NCI-H524 treated with DMSO at 0.1 percent for 48 hours (cell line): Measurements from ENCODE around the gene DNAH7.

Source experiments
- DNase-seq: peaks from one replicate; lab custom pipeline; 2025; lab: John Stamatoyannopoulos, UW

DNAH7 gene

DNA sequence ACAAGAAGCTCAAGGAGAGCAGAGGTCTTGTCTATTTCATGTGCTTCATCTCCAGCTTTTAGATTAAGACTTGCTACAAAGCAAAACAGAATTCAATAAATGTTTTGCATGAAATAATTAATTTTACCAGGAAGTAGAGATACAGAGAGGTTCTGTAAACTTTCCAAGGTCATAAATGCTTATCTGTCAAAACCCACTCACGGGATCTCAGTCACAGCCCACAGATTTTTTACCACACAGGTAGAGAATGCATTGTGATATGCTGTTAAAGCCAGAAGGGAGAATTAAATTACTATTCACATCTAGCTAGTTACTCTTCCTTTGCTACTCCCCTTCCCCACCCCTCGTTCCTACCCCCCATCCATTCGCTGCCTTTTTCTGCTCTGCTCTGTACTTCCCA, 205.5 kb downstream of the DNAH7 start:
- no peak for DNase-seq

DNA sequence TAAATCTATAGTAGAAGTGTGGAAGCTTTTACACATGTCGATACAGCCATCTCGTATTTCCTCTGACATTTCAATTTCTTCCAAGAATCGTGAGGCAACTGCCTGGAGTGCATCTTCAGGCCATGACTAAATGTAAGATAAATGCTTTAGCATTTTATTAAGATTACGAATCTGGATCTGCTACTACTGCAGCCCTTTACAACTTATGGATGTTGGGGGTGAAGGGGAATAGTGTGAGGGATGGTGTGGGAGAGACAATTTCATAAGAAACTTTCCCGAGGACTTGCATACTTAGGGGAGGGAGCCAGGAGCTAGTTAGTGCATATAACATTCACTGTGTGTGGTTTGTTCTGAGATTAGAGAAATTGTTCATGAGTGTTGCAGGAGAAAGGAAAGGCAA, 206.8 kb downstream of the DNAH7 start:
- DNase-seq, result no peak

GRCh38 chr2:195859513-195859912, 209.1 kb downstream of the DNAH7 start:
- DNase-seq, result no peak

GRCh38 chr2:195857132-195857531, 211.5 kb downstream of the DNAH7 start:
- DNase-seq, result no peak

DNA sequence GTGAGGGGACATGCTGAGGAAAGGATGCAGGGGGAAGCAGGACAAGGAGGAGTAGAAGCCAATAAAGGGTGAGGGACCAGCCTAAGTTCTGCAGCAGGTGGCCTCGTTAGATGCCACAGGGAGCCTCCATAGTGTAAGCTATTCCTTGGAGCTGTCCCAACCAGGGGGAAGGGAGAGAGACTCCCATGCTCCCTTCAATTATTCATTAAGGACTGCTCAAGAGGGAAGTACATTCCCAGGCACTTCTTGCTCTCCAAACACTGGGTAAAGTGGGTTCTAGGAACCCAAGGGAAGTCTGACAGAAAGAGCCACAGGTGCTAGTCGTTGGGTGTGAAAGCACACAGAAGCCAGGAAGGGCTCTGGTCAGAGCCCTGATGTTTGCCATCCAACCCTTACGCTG, 217.9 kb downstream of the DNAH7 start:
- DNase-seq, result no peak

DNA sequence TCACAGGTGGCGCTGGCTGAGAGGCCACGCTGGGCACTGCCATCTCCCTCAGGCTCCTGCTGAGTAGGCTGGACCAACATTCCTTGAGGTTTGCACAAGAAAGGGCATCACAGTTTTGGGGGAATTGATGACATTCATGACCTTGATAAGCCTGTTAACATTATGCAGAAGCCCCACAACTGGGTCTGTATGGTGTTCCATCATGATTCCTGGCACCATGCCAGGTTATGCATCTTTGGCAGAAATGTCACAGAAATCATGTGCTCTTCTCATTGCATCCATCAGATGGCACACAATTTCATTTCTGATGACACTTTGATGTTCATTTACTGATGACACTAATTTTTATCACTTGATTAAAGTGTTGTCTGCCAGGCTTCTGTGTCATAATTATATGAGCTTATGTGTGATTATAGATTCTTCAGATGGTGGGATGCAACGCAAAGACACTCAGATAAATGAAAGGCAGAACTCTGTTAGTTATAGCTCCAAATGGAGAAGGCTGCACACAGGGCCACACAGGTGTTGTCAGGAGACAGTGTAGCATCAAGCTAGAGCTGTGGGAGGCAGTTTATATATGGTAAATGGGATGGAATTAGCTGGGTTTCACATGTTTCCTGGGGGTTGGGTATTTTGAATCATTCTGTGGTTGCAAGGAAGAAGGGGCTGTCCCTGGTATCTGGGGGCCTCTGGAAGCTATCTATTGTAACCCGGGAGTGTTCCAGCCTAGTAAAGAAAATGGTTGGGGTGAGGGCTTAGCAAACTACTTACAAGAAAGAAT, 220.3 kb downstream of the DNAH7 start:
- no peak for DNase-seq

- DNase-seq, result no peak
These were observed 225.7 kb downstream of the DNAH7 start for GRCh38 chr2:195842932-195843331.

- no peak for DNase-seq
These were observed 230.6 kb downstream of the DNAH7 start for GRCh38 chr2:195838002-195838401.

GRCh38 chr2:195836002-195836401, 232.6 kb downstream of the DNAH7 start:
- no peak for DNase-seq

DNA sequence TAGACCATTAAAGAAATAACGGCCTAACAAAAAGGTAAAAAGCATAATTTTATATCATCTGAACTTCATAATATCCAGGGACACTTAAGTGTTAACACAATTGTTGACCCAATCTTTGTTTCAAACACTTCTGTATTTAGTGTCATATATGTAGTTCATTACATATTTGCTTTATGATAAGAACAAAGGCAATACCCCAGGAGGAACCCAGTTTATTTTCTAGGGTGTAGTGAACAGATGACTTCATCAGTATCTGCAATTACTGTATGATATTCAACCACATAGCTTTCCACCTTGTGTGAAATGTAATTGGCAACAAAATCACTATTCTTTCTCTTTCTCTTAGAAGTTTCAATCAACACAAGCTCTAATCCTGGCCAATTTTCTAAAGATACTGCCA, 233.8 kb downstream of the DNAH7 start:
- no peak for DNase-seq

- DNase-seq, result no peak
These were observed 237.4 kb downstream of the DNAH7 start for GRCh38 chr2:195830968-195831950.

DNA sequence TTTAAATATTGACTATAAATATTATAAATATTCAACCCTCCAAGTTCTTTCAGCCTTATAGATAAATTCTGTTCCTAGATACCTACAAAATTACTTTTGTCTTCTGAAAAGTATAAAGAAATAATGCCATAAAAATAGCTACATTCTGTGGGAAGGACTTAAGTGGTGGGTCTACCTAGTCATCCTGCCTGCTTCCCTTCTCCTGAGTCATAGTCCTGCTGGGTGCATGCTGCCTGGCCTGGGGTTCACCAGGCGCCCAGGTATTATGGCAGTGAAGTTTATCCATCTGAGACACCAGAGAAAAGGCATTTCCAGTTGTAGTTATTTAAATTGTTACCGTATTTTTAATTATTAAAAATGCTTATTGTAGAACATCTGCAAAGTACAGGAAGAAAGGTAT, 244.2 kb downstream of the DNAH7 start:
- no peak for DNase-seq

DNA sequence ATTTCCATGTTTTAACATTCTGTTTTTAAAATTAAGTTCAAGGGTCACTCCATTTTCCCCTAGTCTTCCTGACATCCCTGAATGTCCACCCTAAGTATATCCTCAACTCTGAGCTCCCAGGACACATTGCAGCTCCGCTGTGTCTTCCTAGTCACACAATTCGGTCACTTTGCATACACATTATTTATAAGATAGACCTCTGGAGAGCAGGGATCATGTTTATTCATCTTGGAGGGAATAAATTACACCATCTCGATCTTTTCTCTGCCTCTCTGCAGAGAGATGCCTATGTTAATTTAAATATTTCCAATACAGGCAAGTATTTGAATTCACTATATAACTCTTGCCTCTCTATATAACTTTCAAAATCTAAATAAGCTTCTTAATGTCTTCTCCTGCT, 245.4 kb downstream of the DNAH7 start:
- DNase-seq, result no peak

DNA sequence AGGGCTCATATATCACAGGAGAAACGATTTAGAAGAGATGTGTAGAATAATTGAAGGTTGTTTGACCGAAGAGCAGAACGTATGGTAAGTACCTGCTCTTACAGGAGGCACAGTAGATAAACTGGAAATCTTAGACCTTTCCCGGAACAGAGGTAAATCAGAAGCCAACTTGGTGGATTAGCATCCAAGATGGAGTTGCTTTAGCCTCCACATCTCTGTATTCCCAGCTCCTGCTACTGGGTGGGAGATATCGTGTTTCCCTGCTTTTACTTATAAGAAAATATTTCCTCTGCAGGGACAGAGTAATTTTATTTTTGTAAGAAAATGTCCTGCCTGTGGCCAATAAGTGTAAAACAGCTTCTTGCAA, 247.1 kb downstream of the DNAH7 start:
- no peak for DNase-seq

DNA sequence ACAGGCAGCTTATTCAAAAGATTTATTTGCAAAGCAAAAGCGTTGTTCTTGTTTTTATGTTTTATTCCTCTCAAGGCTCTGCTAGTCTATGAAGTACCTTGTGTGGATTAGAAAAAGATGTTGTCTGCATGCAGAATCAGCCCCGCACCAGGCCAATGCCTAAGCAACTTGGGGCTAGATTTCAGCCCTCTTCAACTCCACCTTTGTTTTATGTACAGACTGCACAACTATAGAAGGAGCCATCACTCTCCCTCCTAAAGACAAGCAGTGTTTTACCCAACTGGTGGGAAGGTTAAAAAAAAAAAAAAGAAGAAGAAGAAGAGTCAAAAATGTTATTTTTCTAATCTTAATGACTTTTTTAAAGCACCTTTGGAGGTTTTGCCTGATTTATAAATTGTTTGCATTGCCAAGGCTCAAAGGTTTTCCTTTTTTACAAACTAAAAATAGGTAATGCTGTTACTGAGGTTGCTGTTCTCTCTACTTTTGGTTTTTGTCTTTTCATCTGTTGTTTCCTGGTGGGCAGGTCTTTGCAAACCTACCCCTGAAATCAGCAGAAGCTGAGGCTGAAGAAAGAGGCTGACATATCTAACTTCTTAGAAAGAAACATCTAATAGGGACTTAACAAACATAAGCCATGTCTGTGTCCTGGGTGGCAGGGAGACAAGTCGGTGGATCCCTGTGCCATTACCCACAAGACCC, 247.6 kb downstream of the DNAH7 start:
- no peak for DNase-seq

- DNase-seq, result no peak
These were observed 248.3 kb downstream of the DNAH7 start for GRCh38 chr2:195820373-195820772.

GRCh38 chr2:195819276-195819675, 249.4 kb downstream of the DNAH7 start:
- DNase-seq, result no peak

GRCh38 chr2:195818526-195818925, 250.1 kb downstream of the DNAH7 start:
- no peak for DNase-seq

DNA sequence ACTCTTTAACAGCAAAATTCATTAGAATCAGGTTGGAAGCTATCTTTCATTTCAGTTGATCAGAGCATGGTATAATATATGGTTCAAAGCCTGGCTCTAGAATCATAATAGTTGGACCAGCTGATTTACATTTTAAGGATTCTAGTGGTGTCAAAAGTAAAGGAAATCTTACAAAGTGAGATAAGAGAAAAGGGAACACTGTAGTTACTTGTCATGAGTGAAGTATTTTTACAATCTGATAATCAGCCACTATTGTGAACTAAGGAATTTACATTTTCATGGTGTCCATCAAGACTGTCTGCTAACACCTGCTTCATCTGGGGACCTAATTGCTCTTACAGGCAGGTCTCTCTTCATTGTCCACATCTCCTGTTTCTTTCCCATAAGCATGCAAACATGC, 250.5 kb downstream of the DNAH7 start:
- DNase-seq, result no peak

DNA sequence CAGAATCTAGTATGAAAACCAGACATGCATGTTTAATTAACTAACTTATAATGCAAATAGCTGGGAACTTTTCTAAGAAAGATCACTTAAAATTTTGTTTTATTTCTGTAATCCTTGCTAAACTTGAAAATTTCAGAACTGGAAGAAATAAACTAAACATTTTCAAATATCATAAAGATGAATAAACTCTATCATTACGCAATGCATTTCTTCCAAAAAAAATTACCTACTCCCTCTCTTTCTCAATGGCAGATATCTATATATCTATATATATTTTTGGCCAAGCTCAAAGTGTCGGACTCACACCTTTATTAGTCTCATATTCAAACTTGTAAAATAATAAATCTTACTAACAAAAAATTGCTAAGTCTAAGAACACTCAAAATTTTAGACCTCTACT, 253.6 kb downstream of the DNAH7 start:
- DNase-seq, result no peak

DNA sequence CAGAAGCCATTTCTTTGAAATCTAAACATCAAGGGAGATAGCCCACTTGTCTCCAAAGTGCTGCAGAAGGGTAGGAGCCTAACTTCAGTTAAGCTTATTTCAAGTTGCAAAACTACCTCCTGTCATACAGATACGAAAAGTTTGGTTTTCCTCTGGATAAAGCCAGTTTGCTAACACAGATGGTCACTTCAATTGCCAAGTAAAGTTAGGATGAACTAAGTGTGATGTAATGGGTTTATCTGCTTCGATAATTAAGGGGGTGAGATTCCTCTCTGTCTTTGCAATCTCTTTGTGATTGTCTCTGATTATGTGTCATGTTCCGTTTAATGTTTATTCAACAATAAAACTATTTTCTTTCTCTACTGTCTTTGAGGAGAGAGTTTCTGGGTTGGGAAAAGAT, 255.2 kb downstream of the DNAH7 start:
- no peak for DNase-seq

DNA sequence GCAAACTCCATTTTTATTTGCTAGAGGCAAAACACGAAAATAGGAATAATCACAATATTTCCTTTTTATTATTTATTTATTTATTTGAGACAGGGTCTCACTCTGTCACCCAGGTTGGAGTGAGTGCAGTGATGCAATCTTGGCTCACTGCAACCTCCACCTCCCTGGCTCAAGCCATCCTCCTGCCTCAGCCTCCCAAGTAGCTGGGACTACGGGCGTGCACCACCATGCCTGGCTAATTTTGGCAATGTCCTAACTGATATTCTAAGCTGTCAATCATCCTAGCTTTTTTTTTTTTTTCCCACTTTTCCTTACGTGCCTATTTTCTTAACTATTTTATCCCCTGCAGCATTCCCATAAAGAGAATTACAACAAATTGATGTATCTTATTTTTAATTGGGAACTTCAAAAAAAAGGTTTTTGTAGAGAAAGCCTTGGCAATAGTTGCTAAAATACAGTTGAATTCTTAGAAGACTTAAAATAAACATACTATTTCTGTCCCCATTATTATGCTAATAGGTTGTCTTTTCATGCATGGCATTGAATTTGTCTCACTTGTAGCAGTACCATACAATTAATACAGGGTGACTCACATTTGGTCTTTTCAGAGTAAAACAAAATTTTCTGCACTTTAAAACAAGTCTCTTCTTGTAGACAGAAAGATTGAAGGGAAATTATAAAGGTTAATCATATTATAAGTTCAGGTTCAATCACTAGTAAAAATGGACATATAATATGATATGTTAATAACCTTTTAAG, 258.1 kb downstream of the DNAH7 start:
- DNase-seq, result no peak
